SK-N-SH (cell line): ENCODE data around the gene PYCARD. TPM values are rescaled to one million over a fixed set of nuclear protein-coding genes. Genes with fewer than 3 reads are reported as not detected.

Experiments
- CTCF ChIA-PET: fragments of 300-600, 350-600 bp; formaldehyde crosslinking; extraction: SDS; loops from one replicate; lab custom pipeline; 2021; lab: Yijun Ruan, JAX
- POLR2A ChIA-PET: fragments of 350-600 bp; sonication (Branson Sonifier 250); formaldehyde crosslinking; extraction: SDS; loops from one replicate; lab custom pipeline; 2020; ENCODE audit warnings: antibody characterized with exemption, inconsistent platforms; lab: Yijun Ruan, JAX
- DNase-seq: peaks from one replicate; pipeline ENCODE4 v3.0.0; 2012
- H2AFZ ChIP-seq: fragments of 200-600 bp; sonication (generic); 2 replicates; pipeline ENCODE4 v1.8.1; 2016; ENCODE audit warnings: antibody characterized with exemption, mild to moderate bottlenecking, low read depth
- H3F3A ChIP-seq: fragments of 200-600 bp; sonication (generic); replicated peaks from 2 replicates; pipeline ENCODE3; 2016; ENCODE audit warnings: antibody characterized with exemption, mild to moderate bottlenecking; ENCODE audit not compliant: insufficient read depth
- H3K27ac ChIP-seq, 2 experiments: fragments of 200-500 bp in 1 of 2; fragments of 200-600 bp in 1 of 2; sonication (Bioruptor generic) in 1 of 2; sonication (generic), shearing (Covaris generic) in 1 of 2; 2 replicates each; pipeline versions ENCODE4 v1.5.1 to v1.6.1; 2014 to 2016; ENCODE audit warnings: low read depth in 2 of 2, inconsistent platforms in 1 of 2, low read length in 1 of 2, mild to moderate bottlenecking in 1 of 2, mixed read lengths in 1 of 2
- H3K27me3 ChIP-seq: fragments of 200-600 bp; sonication (generic), shearing (Covaris generic); 2 replicates; pipeline ENCODE4 v1.6.1; 2016; ENCODE audit warnings: mixed run types; ENCODE audit not compliant: insufficient read depth
- H3K36me3 ChIP-seq, 2 experiments: fragments of 200-500 bp in 1 of 2; fragments of 200-600 bp in 1 of 2; sonication (Bioruptor generic) in 1 of 2; sonication (generic) in 1 of 2; replicated peaks in 1 of 2; 2 replicates each; pipeline versions ENCODE3 to v1.5.1; 2014 to 2016; ENCODE audit warnings: low read length in 1 of 2, mild to moderate bottlenecking in 1 of 2; ENCODE audit not compliant: insufficient read depth in 2 of 2, control insufficient read depth in 1 of 2
- H3K4me1 ChIP-seq, 2 experiments: fragments of 200-500 bp in 1 of 2; fragments of 200-600 bp in 1 of 2; sonication (Bioruptor generic) in 1 of 2; sonication (generic), shearing (Covaris generic) in 1 of 2; 2 replicates each; pipeline versions ENCODE4 v1.5.1 to v1.6.1; 2014 to 2016; ENCODE audit warnings: low read depth in 1 of 2, low read length in 1 of 2, mixed run types in 1 of 2; ENCODE audit not compliant: insufficient read depth in 2 of 2, control insufficient read depth in 1 of 2
- H3K4me2 ChIP-seq: fragments of 200-600 bp; sonication (generic), shearing (Covaris generic); 2 replicates; pipeline ENCODE4 v1.6.1; 2017; ENCODE audit warnings: mixed run types
- H3K4me3 ChIP-seq, 2 experiments: fragments of 200-500 bp in 1 of 2; fragments of 200-600 bp in 1 of 2; sonication (Bioruptor generic) in 1 of 2; sonication (generic), shearing (Covaris generic) in 1 of 2; 2 replicates each; pipeline versions ENCODE4 v1.5.1 to v1.8.1; 2014 to 2016; ENCODE audit warnings: low read depth in 2 of 2, inconsistent platforms in 1 of 2, low read length in 1 of 2, mild to moderate bottlenecking in 1 of 2, mixed read lengths in 1 of 2, moderate library complexity in 1 of 2
- H3K79me2 ChIP-seq: fragments of 200-600 bp; sonication (generic); 2 replicates; pipeline ENCODE4 v1.8.1; 2017; ENCODE audit warnings: mild to moderate bottlenecking; ENCODE audit not compliant: insufficient read depth
- H3K9ac ChIP-seq: fragments of 200-600 bp; sonication (generic); 2 replicates; pipeline ENCODE4 v1.6.1; 2017; ENCODE audit warnings: mixed run types
- H3K9me2 ChIP-seq: fragments of 200-600 bp; sonication (generic); 2 replicates; pipeline ENCODE4 v1.6.1; 2017; ENCODE audit warnings: mixed run types
- H3K9me3 ChIP-seq: fragments of 200-600 bp; sonication (generic); 2 replicates; pipeline ENCODE4 v1.6.1; 2017; ENCODE audit warnings: mixed run types, mild to moderate bottlenecking, moderate library complexity
- H4K20me1 ChIP-seq: fragments of 200-600 bp; sonication (generic); 2 replicates; pipeline ENCODE4 v1.6.1; 2017; ENCODE audit warnings: mild to moderate bottlenecking, mixed run types; ENCODE audit not compliant: insufficient read depth
- CHD2 ChIP-seq: fragments of 150-350 bp; IDR thresholded peaks from 2 replicates; pipeline ENCODE4 v1.6.1; 2018; ENCODE audit warnings: low read length; ENCODE audit not compliant: partially characterized antibody
- FOSL2 ChIP-seq: IDR thresholded peaks from 2 replicates; pipeline ENCODE4 v1.4.0; 2012; ENCODE audit warnings: low read depth, mild to moderate bottlenecking, moderate library complexity, borderline replicate concordance
- FOXM1 ChIP-seq: IDR thresholded peaks from 2 replicates; pipeline ENCODE4 v1.4.0; 2012; ENCODE audit warnings: low read depth, mild to moderate bottlenecking
- GABPA ChIP-seq: IDR thresholded peaks from 2 replicates; pipeline ENCODE4 v1.4.0; 2012; ENCODE audit warnings: low read depth, mild to moderate bottlenecking
- JUND ChIP-seq: IDR thresholded peaks from 2 replicates; pipeline ENCODE4 v1.4.0; 2012
- MXI1 ChIP-seq: IDR thresholded peaks from 2 replicates; pipeline ENCODE4 v1.6.1; 2012; ENCODE audit warnings: mild to moderate bottlenecking, low read depth, low read length, improper control_type of control experiment
- NFIC ChIP-seq: IDR thresholded peaks from 2 replicates; pipeline ENCODE4 v1.4.0; 2012; ENCODE audit warnings: borderline replicate concordance
- RAD21 ChIP-seq: IDR thresholded peaks from 2 replicates; pipeline ENCODE4 v1.6.1; 2012; ENCODE audit warnings: mild to moderate bottlenecking, low read length
- RCOR1 ChIP-seq: fragments of 150-350 bp; IDR thresholded peaks from 2 replicates; pipeline ENCODE4 v1.6.1; 2017; ENCODE audit warnings: antibody characterized with exemption, low read length
- REST ChIP-seq: IDR thresholded peaks from 2 replicates; pipeline ENCODE4 v1.6.1; 2012; ENCODE audit warnings: mild to moderate bottlenecking, low read depth, low read length, moderate library complexity
- RXRA ChIP-seq: IDR thresholded peaks from 2 replicates; pipeline ENCODE4 v1.4.0; 2012; ENCODE audit warnings: low read depth, mild to moderate bottlenecking, borderline replicate concordance
- TEAD4 ChIP-seq: IDR thresholded peaks from 2 replicates; pipeline ENCODE4 v1.4.0; 2012; ENCODE audit warnings: mild to moderate bottlenecking, borderline replicate concordance; ENCODE audit not compliant: insufficient read depth
- USF2 ChIP-seq: fragments of 150-350 bp; IDR thresholded peaks from 2 replicates; pipeline ENCODE4 v1.6.1; 2017; ENCODE audit warnings: antibody characterized with exemption, low read length, low read depth, borderline replicate concordance
- YY1 ChIP-seq: IDR thresholded peaks from 2 replicates; pipeline ENCODE4 v1.4.0; 2012; ENCODE audit warnings: low read depth, mild to moderate bottlenecking
- ZBTB33 ChIP-seq: IDR thresholded peaks from 2 replicates; pipeline ENCODE4 v1.4.0; 2012; ENCODE audit warnings: low read depth, borderline replicate concordance
- WGBS: methylation state at CpG from one replicate; pipeline ENCODE4 v1.1.6; 2017; ENCODE audit warnings: low lambda C conversion rate; 5-methylcytosine and 5-hydroxymethylcytosine counted together
- polyA plus RNA-seq, 3 experiments: library from polyadenylated mRNA; depleted of rRNA; stranded (reverse); fragments of >200 nt; gene quantifications; 2 replicates each; pipeline ENCODE4 v1.2.3, GENCODE V29; 2012

Gene PYCARD
- polyA plus RNA-seq, 1 of the 3 experiments (the other 2 are of a cell fraction), result 0.28 TPM

- TF ChIP-seq REST (no peak), USF2 (no peak), RAD21 (no peak), FOSL2 (no peak), RXRA (no peak), YY1 (no peak), NFIC (no peak), ZBTB33 (no peak), TEAD4 (no peak), CHD2 (no peak), JUND (no peak), GABPA (no peak), MXI1 (no peak), RCOR1 (no peak), FOXM1 (no peak)
- H3K79me2 ChIP-seq, result peaks cover 99% of the 10 kb centered on the region
- ChIA-PET POLR2A (no interaction called here), CTCF (interaction anchor here (0.6 to 1.4 kb wide), 3 partner anchors 43 to 527 kb away, joined by 3 to 5 read pairs (median 3); no protein-coding TSS in a partner anchor)
- peaks cover 94% of the 10 kb centered on the region for H4K20me1 ChIP-seq
- peaks cover 9 to 15% of the 10 kb centered on the region in 2 experiments; a peak in 2 of 4 replicates for H3K4me1 ChIP-seq
- DNase-seq, result no peak
- no peaks in the 10 kb centered on the region for H3K9me3 ChIP-seq
- no peaks in the 10 kb centered on the region for H3K27me3 ChIP-seq
- WGBS, result 97% methylated on average over 14 of the region's 14 CpGs
- no peak overlapping the region for H3K27ac ChIP-seq
- no peak overlapping the region for H3K4me2 ChIP-seq
- H2AFZ ChIP-seq, result no peak overlapping the region
- peaks cover 40% of the 10 kb centered on the region for H3F3A ChIP-seq
- H3K9me2 ChIP-seq, result no peaks in the 10 kb centered on the region
- peaks cover 69 to 91% of the 10 kb centered on the region in 2 experiments for H3K36me3 ChIP-seq
- H3K4me3 ChIP-seq, result no peak overlapping the region
- H3K9ac ChIP-seq, result no peak overlapping the region
These were observed 17.7 kb downstream of the PYCARD start for GRCh38 chr16:31184888-31185287.
